ENCODE results near the gene ODC1. TPM values are rescaled to one million over a fixed set of nuclear protein-coding genes. Genes with fewer than 3 reads are reported as not detected.

Gene ODC1
- polyA plus RNA-seq, 4 donors: 12.5 to 109 (median 65.5) TPM

- FAIRE-seq: no peak
- H3K4me3 ChIP-seq (ENCODE audit: low read depth in 1 of 3, low read length in 3 of 3): no peak overlapping the region
- H3K27me3 ChIP-seq (ENCODE audit: control insufficient read depth in 3 of 3, insufficient read depth in 3 of 3, low read length in 3 of 3): no peaks in the 10 kb centered on the region
- H3K4me1 ChIP-seq (ENCODE audit: control insufficient read depth in 3 of 3, insufficient read depth in 2 of 3, low read depth in 1 of 3, low read length in 2 of 3): peaks cover 8 to 21% (median 13%) of the 10 kb centered on the region in 3 donors
- WGBS, 3 donors: 92 to 96% (median 95%) methylated on average over 5 of the region's 5 CpGs
- H3K36me3 ChIP-seq (ENCODE audit: control insufficient read depth in 3 of 3, insufficient read depth in 2 of 3, low read depth in 1 of 3, low read length in 3 of 3): peaks cover 0 to 51% (median 0%) of the 10 kb centered on the region in 3 donors
- DNase-seq: no peak
- peak overlapping the region in 1 of 3 donors; percentile 91 for H3K27ac ChIP-seq (ENCODE audit: low read depth in 1 of 3, low read length in 2 of 3)
- no peaks in the 10 kb centered on the region for H3K9me3 ChIP-seq (ENCODE audit: control insufficient read depth in 2 of 2, insufficient read depth in 1 of 2, low read depth in 1 of 2, low read length in 1 of 2)
Measured at GRCh38 chr2:10392100-10392499, 56.0 kb downstream of the ODC1 start.

GRCh38 chr2:10390369-10390801 is 57.7 kb downstream of the ODC1 start:
- WGBS, 3 donors: 64 to 70% (median 69%) methylated on average over 6 of the region's 6 CpGs
- no peaks in the 10 kb centered on the region for H3K9me3 ChIP-seq (ENCODE audit: control insufficient read depth in 2 of 2, insufficient read depth in 1 of 2, low read depth in 1 of 2, low read length in 1 of 2)
- no peaks in the 10 kb centered on the region for H3K27me3 ChIP-seq (ENCODE audit: control insufficient read depth in 3 of 3, insufficient read depth in 3 of 3, low read length in 3 of 3)
- H3K4me3 ChIP-seq (ENCODE audit: low read depth in 1 of 3, low read length in 3 of 3): no peak overlapping the region
- H3K36me3 ChIP-seq (ENCODE audit: control insufficient read depth in 3 of 3, insufficient read depth in 2 of 3, low read depth in 1 of 3, low read length in 3 of 3): peaks cover 0 to 50% (median 0%) of the 10 kb centered on the region in 3 donors
- no peak for DNase-seq
- H3K4me1 ChIP-seq (ENCODE audit: control insufficient read depth in 3 of 3, insufficient read depth in 2 of 3, low read depth in 1 of 3, low read length in 2 of 3): peaks cover 8 to 36% (median 19%) of the 10 kb centered on the region in 3 donors
- no peak for FAIRE-seq
- no peak overlapping the region for H3K27ac ChIP-seq (ENCODE audit: low read depth in 1 of 3, low read length in 2 of 3)

Other genes with a start within 250 kb of the ODC1 start
- gene HPCAL1, start 145.4 kb downstream of the ODC1 start, polyA plus RNA-seq: 100 to 1,000 TPM in 1 of 4 donors, 10 to 100 TPM in 3; 82.3 to 142 (median 94.2) TPM
- gene NOL10, start 241.6 kb upstream of the ODC1 start, polyA plus RNA-seq: 10 to 100 TPM in 2 of 4 donors, 1 to 10 TPM in 2; 7.8 to 18.6 (median 12.0) TPM

Data from small intestine (tissue), 7 donors.